DND-41 (cell line): ENCODE data around the gene KMT2B.

Source experiments
- ATAC-seq: fragments of 200-7000 bp; cut with Tn5 transposase; 3 replicates; pipeline ENCODE4 v1.9.1; 2021; ENCODE audit warnings: low read depth; ENCODE audit not compliant: insufficient read depth
- DNase-seq: peaks from one replicate; pipeline ENCODE4 v3.0.0-alpha.2; 2020
- H2AFZ ChIP-seq: 2 replicates; pipeline ENCODE4 v1.6.0; 2012; ENCODE audit warnings: low read depth, low read length
- H3K27ac ChIP-seq: 2 replicates; pipeline ENCODE4 v1.5.1; 2012; ENCODE audit warnings: low read length, inconsistent platforms
- H3K27me3 ChIP-seq: fragments of 200-600 bp; sonication (generic); 2 replicates; pipeline ENCODE4 v1.6.0; 2012; ENCODE audit warnings: low read length, mild to moderate bottlenecking, inconsistent platforms; ENCODE audit not compliant: insufficient read depth, poor library complexity
- H3K36me3 ChIP-seq: 2 replicates; pipeline ENCODE4 v1.5.1; 2012; ENCODE audit warnings: low read length, inconsistent platforms; ENCODE audit not compliant: insufficient read depth
- H3K4me1 ChIP-seq: 2 replicates; pipeline ENCODE4 v1.5.1; 2012; ENCODE audit warnings: mild to moderate bottlenecking, low read length; ENCODE audit not compliant: insufficient read depth
- H3K4me2 ChIP-seq: 2 replicates; pipeline ENCODE4 v1.6.0; 2012; ENCODE audit warnings: mild to moderate bottlenecking, moderate library complexity, low read length, inconsistent platforms; ENCODE audit not compliant: insufficient read depth
- H3K4me3 ChIP-seq, 2 experiments: fragments of 200-600 bp in 1 of 2; shearing (Covaris generic) in 1 of 2; 2 replicates each; pipeline ENCODE4 v1.5.1; 2012 to 2016; ENCODE audit warnings: inconsistent platforms in 2 of 2, low read length in 2 of 2, mild to moderate bottlenecking in 2 of 2, low read depth in 1 of 2, moderate library complexity in 1 of 2
- H3K79me2 ChIP-seq: 2 replicates; pipeline ENCODE4 v1.6.0; 2012; ENCODE audit warnings: low read length, inconsistent platforms; ENCODE audit not compliant: insufficient read depth
- H3K9ac ChIP-seq: 2 replicates; pipeline ENCODE4 v1.6.0; 2012; ENCODE audit warnings: low read depth, mild to moderate bottlenecking, inconsistent platforms, low read length, moderate library complexity
- H3K9me3 ChIP-seq: 2 replicates; pipeline ENCODE4 v1.5.1; 2012; ENCODE audit warnings: low read length, moderate library complexity, mild to moderate bottlenecking, inconsistent platforms; ENCODE audit not compliant: insufficient read depth, severe bottlenecking
- H4K20me1 ChIP-seq: 2 replicates; pipeline ENCODE4 v1.6.0; 2012; ENCODE audit warnings: low read length; ENCODE audit not compliant: insufficient read depth
- CTCF ChIP-seq: IDR thresholded peaks from 2 replicates; pipeline ENCODE4 v1.5.1; 2012; ENCODE audit warnings: borderline replicate concordance, low read length, moderate library complexity, mild to moderate bottlenecking; ENCODE audit not compliant: poor library complexity, severe bottlenecking; ENCODE audit errors: extremely low read depth
- EZH2 ChIP-seq: IDR thresholded peaks from 3 replicates; pipeline ENCODE4 v1.6.1; 2012; ENCODE audit warnings: borderline replicate concordance, low read depth, mild to moderate bottlenecking, moderate library complexity, low read length, inconsistent platforms; ENCODE audit not compliant: severe bottlenecking

KMT2B gene

GRCh38 chr19:35780058-35780457, 62.3 kb downstream of the KMT2B start:
- Histone ChIP-seq H3K27ac (no peak overlapping the region), H3K36me3 (peaks cover 76% of the 10 kb centered on the region), H3K79me2 (peaks cover 38% of the 10 kb centered on the region), H3K4me2 (no peak overlapping the region), H3K4me3 (no peak overlapping the region), H3K9ac (no peak overlapping the region), H4K20me1 (peaks cover 47% of the 10 kb centered on the region), H3K27me3 (no peaks in the 10 kb centered on the region), H3K9me3 (no peaks in the 10 kb centered on the region), H2AFZ (no peak overlapping the region), H3K4me1 (peaks cover 23% of the 10 kb centered on the region)
- DNase-seq: no peak
- ATAC-seq: no peak
- TF ChIP-seq EZH2: no peak
- no peak for TF ChIP-seq CTCF

GRCh38 chr19:35780717-35781116, 62.9 kb downstream of the KMT2B start:
- H3K36me3 ChIP-seq: peaks cover 80% of the 10 kb centered on the region
- ATAC-seq: no peak
- no peaks in the 10 kb centered on the region for H3K9me3 ChIP-seq

GRCh38 chr19:35781650-35782049, 63.8 kb downstream of the KMT2B start:
- Histone ChIP-seq H3K79me2 (peaks cover 27% of the 10 kb centered on the region), H3K4me1 (peaks cover 15% of the 10 kb centered on the region), H3K36me3 (peaks cover 88% of the 10 kb centered on the region), H4K20me1 (peaks cover 41% of the 10 kb centered on the region), H3K4me2 (no peak overlapping the region), H3K27ac (no peak overlapping the region), H2AFZ (no peak overlapping the region), H3K4me3 (no peak overlapping the region), H3K9ac (no peak overlapping the region), H3K9me3 (no peaks in the 10 kb centered on the region), H3K27me3 (no peaks in the 10 kb centered on the region)
- ATAC-seq (no peak), DNase-seq (no peak)
- no peak for TF ChIP-seq EZH2
- TF ChIP-seq CTCF: no peak

More at GRCh38 chr19:35780717-35781116, 62.9 kb downstream of the KMT2B start:
- Histone ChIP-seq H3K9ac (no peak overlapping the region), H3K4me1 (peaks cover 22% of the 10 kb centered on the region), H4K20me1 (peaks cover 47% of the 10 kb centered on the region), H3K27ac (no peak overlapping the region), H3K4me2 (no peak overlapping the region), H3K4me3 (no peak overlapping the region), H3K79me2 (peaks cover 37% of the 10 kb centered on the region), H3K27me3 (no peaks in the 10 kb centered on the region), H2AFZ (no peak overlapping the region)
- no peak for TF ChIP-seq EZH2
- no peak for TF ChIP-seq CTCF
- DNase-seq: no peak

DNA sequence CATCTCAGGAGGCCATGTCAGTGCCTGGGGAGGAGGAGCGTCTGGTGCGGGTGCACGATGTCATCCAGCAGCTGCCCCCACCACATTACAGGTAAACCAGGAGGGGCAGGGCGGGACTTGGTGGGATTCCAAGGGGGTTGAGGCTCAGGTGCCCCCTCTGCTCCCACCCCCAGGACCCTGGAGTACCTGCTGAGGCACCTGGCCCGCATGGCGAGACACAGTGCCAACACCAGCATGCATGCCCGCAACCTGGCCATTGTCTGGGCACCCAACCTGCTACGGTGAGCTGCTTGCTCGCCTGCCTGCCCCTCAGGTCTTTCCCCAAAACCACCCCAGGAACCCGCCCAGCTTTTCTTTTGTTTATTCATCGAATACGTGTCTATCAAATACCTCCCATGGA, 64.8 kb downstream of the KMT2B start:
- Histone ChIP-seq H3K4me1 (peaks cover 5% of the 10 kb centered on the region; the same call in 1 of the 2 replicates), H3K9me3 (no peaks in the 10 kb centered on the region), H3K27me3 (no peaks in the 10 kb centered on the region), H3K79me2 (peaks cover 18% of the 10 kb centered on the region), H3K9ac (no peak overlapping the region), H3K4me2 (no peak overlapping the region), H3K27ac (no peak overlapping the region), H2AFZ (no peak overlapping the region), H3K4me3 (no peak overlapping the region), H4K20me1 (peaks cover 31% of the 10 kb centered on the region), H3K36me3 (peaks cover 86% of the 10 kb centered on the region)
- TF ChIP-seq CTCF (no peak), EZH2 (no peak)
- ATAC-seq: no peak
- DNase-seq: no peak
